ENCODE measurements around the gene GH2.
"Not testable (repeated sequence)": the region's sequence is repeated elsewhere in the genome, so short reads cannot be mapped to it uniquely, and the experiment has no call there.

DNA sequence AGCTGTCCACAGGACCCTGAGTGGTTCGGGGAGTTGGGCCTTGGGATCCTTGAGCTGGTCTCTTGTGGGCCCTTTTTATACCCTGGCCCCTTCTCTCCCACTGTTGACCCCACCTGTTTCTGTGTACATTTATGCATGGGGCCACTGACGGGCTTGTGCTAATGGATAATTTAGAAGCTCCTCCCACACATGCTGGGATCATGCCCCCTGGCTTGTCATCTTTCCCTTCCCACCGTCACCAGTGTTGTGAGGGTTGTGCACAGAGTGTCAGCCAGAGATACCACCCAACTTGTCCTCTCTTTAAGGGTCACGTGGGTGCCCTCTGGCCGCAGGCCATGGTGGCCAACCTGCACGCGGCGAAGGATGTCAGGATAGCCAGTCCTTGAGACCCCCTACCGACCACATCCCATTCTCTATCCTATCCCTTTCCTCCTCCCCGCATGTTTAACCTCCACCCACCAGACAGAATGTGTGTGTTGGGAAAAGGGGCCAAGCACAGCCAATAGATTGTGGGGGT lies 37.1 kb upstream of the GH2 start, which contains the start of gene GH1:
- not testable (repeated sequence) for TF ChIP-seq EGR1 (IDR thresholded peaks at IDR 0.05; ENCODE audit: low read depth in 2 of 2); GABPA (IDR thresholded peaks at IDR 0.05 in 1 of 2, conservative IDR thresholded peaks at IDR 0.05 in 1 of 2); SP1 (IDR thresholded peaks at IDR 0.05)
- TF ChIP-seq, protein P1, sequence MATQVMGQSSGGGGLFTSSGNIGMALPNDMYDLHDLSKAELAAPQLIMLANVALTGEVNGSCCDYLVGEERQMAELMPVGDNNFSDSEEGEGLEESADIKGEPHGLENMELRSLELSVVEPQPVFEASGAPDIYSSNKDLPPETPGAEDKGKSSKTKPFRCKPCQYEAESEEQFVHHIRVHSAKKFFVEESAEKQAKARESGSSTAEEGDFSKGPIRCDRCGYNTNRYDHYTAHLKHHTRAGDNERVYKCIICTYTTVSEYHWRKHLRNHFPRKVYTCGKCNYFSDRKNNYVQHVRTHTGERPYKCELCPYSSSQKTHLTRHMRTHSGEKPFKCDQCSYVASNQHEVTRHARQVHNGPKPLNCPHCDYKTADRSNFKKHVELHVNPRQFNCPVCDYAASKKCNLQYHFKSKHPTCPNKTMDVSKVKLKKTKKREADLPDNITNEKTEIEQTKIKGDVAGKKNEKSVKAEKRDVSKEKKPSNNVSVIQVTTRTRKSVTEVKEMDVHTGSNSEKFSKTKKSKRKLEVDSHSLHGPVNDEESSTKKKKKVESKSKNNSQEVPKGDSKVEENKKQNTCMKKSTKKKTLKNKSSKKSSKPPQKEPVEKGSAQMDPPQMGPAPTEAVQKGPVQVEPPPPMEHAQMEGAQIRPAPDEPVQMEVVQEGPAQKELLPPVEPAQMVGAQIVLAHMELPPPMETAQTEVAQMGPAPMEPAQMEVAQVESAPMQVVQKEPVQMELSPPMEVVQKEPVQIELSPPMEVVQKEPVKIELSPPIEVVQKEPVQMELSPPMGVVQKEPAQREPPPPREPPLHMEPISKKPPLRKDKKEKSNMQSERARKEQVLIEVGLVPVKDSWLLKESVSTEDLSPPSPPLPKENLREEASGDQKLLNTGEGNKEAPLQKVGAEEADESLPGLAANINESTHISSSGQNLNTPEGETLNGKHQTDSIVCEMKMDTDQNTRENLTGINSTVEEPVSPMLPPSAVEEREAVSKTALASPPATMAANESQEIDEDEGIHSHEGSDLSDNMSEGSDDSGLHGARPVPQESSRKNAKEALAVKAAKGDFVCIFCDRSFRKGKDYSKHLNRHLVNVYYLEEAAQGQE (IDR thresholded peaks at IDR 0.05): not testable (repeated sequence)
- TF ChIP-seq, protein P2, sequence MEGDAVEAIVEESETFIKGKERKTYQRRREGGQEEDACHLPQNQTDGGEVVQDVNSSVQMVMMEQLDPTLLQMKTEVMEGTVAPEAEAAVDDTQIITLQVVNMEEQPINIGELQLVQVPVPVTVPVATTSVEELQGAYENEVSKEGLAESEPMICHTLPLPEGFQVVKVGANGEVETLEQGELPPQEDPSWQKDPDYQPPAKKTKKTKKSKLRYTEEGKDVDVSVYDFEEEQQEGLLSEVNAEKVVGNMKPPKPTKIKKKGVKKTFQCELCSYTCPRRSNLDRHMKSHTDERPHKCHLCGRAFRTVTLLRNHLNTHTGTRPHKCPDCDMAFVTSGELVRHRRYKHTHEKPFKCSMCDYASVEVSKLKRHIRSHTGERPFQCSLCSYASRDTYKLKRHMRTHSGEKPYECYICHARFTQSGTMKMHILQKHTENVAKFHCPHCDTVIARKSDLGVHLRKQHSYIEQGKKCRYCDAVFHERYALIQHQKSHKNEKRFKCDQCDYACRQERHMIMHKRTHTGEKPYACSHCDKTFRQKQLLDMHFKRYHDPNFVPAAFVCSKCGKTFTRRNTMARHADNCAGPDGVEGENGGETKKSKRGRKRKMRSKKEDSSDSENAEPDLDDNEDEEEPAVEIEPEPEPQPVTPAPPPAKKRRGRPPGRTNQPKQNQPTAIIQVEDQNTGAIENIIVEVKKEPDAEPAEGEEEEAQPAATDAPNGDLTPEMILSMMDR (IDR thresholded peaks at IDR 0.05; ENCODE audit: low read depth, low read length, missing input control): not testable (repeated sequence)

Data from liver (tissue), 3 donors.